PC-9 (cell line): ENCODE results near the gene NIPA2.

Experiments used
- EZH2 ChIP-seq: fragments of 200-600 bp; sonication (generic); IDR thresholded peaks from 2 replicates; pipeline ENCODE4 v1.8.0; 2017; ENCODE audit warnings: antibody characterized with exemption, low read depth
- TF ChIP-seq, protein P1 (sequence below): fragments of 200-600 bp; sonication (generic); conservative IDR thresholded peaks from 2 replicates; pipeline ENCODE4 v1.6.1; 2017; ENCODE audit warnings: mixed run types, antibody characterized with exemption, mild to moderate bottlenecking, moderate library complexity

DNA sequence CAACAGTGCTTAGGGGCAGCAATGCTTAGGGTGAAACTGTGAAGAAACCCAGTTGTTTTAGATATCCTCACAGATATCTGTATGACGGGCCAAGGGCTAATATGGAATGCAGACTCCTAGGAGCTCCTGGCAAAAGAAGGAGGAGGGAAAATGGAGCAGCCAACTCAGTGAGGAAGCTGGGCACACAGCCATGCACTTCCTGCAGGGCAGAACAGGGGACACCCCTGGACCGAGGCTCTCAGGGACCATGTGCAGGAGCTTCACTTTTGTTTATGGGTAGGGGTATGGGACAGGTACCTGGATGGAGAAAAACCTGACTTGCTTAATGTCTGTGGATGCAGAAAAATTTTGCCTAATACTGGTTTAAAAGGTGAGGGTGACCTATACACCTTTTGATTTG is 31.8 kb upstream of the NIPA2 start:
- TF ChIP-seq EZH2 = no peak
- TF ChIP-seq, protein P1, sequence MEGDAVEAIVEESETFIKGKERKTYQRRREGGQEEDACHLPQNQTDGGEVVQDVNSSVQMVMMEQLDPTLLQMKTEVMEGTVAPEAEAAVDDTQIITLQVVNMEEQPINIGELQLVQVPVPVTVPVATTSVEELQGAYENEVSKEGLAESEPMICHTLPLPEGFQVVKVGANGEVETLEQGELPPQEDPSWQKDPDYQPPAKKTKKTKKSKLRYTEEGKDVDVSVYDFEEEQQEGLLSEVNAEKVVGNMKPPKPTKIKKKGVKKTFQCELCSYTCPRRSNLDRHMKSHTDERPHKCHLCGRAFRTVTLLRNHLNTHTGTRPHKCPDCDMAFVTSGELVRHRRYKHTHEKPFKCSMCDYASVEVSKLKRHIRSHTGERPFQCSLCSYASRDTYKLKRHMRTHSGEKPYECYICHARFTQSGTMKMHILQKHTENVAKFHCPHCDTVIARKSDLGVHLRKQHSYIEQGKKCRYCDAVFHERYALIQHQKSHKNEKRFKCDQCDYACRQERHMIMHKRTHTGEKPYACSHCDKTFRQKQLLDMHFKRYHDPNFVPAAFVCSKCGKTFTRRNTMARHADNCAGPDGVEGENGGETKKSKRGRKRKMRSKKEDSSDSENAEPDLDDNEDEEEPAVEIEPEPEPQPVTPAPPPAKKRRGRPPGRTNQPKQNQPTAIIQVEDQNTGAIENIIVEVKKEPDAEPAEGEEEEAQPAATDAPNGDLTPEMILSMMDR = no peak
